A673 (cell line): ENCODE data around the gene MAP7D3.

ENCODE experiments used
- CTCF ChIP-seq: fragments of 300-800, 200-600 bp; sonication (generic); conservative IDR thresholded peaks from 2 replicates; pipeline ENCODE4 v1.5.1; 2017; ENCODE audit warnings: low read depth, mild to moderate bottlenecking, antibody characterized with exemption, low read length, moderate library complexity, mixed read lengths
- EZH2 ChIP-seq: fragments of 200-600 bp; sonication (generic); IDR thresholded peaks from 2 replicates; pipeline ENCODE4 v1.6.1; 2017; ENCODE audit warnings: borderline replicate concordance, low read depth, mild to moderate bottlenecking, mixed read lengths, antibody characterized with exemption, low read length; ENCODE audit not compliant: poor library complexity, severe bottlenecking

DNA sequence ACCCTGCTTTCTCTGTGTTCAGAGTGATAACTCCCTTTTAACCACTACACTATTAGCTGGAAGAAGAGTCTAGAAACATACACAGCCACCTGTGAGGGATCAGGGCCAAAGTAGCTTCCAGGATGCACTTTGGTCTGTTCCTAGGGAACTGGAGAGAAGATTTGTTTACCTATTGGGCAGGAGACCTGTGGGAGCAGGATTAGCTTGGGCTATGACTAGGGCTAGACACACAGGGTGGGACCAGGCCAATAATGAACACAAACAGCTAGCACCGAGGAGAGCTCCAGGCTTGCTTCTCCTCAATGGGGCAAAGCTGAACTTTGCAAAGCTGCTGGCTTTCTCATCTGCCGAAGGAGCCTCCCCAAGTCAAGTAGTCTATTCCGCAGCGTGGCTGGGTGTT lies 24.4 kb upstream of the MAP7D3 start:
- no peak for TF ChIP-seq CTCF
- TF ChIP-seq EZH2 = no peak
